GM19025 (cell line): ENCODE results near the gene GALNT14.

ENCODE experiments used
- ATAC-seq: cut with Tn5 transposase; IDR thresholded peaks from one replicate; pipeline ENCODE4 v1.9.1; 2021; ENCODE audit warnings: mild to moderate bottlenecking, low read depth, moderate library complexity; ENCODE audit not compliant: unreplicated experiment

The GALNT14 gene

GRCh38 chr2:30865892-30866681 is 272.2 kb downstream of the GALNT14 start:
- no peak for ATAC-seq

DNA sequence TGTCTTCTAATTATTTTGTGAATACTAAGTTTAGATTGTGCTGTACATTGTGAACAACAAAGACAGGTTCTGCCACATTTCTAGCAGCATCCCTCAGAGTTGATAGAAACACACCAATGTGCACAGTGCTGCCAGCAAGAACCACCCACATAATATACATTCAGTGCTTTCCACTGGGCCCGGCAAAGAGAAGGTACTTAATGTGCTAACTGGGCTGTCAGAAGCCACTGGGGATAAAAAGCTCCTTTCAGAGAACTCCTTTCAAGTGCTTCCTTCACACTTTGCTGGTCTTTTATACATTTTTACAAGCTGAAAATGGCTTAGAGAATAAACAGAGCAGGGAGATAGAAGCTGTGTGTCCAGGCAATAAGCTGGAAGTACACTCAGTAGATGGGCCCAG is 273.0 kb downstream of the GALNT14 start:
- no peak for ATAC-seq

DNA sequence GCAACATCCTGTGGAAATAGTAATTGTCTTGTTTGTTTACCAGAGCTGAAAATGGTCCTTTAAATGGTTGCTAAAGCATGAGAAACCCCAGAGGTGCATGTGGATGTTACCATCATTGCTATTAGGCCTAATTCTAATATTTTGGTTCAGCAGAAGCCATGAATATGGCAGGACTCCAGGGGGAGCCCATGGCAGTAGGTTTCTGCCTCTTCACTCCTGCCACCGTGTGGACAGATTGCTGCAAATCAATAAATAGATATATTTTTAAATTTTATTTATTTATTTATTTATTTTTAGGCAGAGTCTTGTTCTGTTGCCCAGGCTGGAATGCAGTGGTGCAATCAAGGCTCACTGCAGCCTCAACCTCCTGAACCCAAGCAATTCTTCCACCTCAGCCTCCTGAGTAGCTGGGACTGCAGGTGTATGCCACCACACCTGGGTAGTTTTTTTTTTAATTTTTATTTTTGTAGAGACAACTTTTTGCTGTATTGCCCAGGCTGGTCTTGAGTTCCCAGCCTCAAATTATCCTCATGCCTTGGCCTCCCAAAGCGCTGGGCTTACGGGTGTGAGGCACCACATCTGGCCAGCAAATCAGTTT is 276.1 kb downstream of the GALNT14 start:
- ATAC-seq, result no peak

GRCh38 chr2:30860726-30861125 is 277.5 kb downstream of the GALNT14 start:
- no peak for ATAC-seq
